ENCODE data around the gene RAD51B.

Gene RAD51B

GRCh38 chr14:68768316-68768715 is 948.7 kb downstream of the RAD51B start:
- TF ChIP-seq CTCF (conservative IDR thresholded peaks at IDR 0.05) = no peak
- no peak overlapping the region for H3K27ac ChIP-seq

- H3K27ac ChIP-seq = no peak overlapping the region
- TF ChIP-seq ZFX (IDR thresholded peaks at IDR 0.05) = no peak
Observed at GRCh38 chr14:68770051-68770450, 950.5 kb downstream of the RAD51B start.

DNA sequence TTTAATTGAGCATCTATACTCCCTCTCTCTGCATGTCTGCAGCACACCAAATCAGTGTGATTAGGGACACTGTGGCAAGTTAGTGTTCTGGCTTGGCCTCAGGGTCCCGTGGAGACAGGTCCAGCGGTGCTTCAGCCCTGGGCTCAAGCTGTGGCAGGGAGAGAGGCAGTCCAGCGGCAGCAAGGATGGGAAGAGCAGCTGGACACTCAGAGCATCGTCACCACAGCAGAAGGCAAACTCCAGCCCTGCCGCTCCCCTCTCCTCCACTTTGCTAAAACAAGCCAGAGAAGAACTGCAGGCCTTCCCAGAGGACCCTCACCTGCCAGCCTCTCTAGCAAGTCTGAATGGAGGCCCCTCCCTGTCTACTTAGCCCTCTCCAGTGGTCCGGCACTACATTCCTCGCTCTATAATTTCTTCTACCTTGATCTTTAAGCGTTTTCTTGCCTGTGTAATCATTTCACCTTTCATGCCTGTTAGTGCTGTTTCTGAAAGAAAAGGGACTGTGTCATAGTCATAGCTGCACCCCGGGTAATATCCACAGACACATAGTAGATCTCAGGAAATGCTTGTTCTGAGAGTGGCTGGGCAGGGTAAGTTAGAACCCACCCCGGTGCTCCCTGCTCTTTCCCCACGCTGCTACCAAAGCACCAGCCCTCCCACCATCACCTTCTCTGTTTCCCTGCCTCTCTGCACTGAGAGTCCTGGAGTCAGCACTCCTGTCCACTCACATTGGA is 951.1 kb downstream of the RAD51B start:
- H3K27ac ChIP-seq = no peak overlapping the region
- TF ChIP-seq CTCF (conservative IDR thresholded peaks at IDR 0.05) (no peak), ZFX (IDR thresholded peaks at IDR 0.05) (no peak)

- no peak overlapping the region for H3K27ac ChIP-seq
- TF ChIP-seq CTCF (conservative IDR thresholded peaks at IDR 0.05) = no peak
- TF ChIP-seq ZFX (IDR thresholded peaks at IDR 0.05) = no peak
Observed at GRCh38 chr14:68771631-68772030, 952.1 kb downstream of the RAD51B start.

DNA sequence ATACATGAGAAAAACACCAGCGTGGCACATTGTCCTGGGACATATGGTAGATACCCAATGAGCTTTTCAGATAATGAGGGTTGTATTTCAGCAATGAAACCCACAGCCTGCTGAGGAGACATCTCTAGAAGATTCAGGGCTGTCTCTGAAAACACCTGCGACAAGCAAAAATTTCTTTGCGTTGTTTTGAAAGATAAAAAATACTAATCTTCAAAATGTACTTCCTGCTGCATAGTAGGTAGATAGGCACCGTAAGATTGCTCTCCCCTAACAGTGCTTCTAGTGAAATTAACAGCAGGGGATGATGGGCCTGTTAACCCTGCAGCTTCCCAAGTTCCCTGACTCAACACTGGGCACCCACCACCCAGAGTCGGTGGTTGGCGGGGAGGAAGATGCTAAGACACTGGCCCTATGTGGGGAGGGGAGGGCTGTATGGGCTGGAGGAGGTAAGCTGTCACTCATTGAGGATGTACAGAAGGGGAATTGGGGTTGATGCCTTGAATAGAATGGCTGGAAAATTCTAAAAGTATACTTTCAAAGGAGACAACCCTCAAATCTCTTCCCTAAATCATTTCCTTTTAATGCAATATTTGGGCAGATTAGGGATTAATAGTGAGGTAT is 953.3 kb downstream of the RAD51B start:
- TF ChIP-seq CTCF (conservative IDR thresholded peaks at IDR 0.05) = no peak
- TF ChIP-seq ZFX (IDR thresholded peaks at IDR 0.05) = no peak
- H3K27ac ChIP-seq = no peak overlapping the region

DNA sequence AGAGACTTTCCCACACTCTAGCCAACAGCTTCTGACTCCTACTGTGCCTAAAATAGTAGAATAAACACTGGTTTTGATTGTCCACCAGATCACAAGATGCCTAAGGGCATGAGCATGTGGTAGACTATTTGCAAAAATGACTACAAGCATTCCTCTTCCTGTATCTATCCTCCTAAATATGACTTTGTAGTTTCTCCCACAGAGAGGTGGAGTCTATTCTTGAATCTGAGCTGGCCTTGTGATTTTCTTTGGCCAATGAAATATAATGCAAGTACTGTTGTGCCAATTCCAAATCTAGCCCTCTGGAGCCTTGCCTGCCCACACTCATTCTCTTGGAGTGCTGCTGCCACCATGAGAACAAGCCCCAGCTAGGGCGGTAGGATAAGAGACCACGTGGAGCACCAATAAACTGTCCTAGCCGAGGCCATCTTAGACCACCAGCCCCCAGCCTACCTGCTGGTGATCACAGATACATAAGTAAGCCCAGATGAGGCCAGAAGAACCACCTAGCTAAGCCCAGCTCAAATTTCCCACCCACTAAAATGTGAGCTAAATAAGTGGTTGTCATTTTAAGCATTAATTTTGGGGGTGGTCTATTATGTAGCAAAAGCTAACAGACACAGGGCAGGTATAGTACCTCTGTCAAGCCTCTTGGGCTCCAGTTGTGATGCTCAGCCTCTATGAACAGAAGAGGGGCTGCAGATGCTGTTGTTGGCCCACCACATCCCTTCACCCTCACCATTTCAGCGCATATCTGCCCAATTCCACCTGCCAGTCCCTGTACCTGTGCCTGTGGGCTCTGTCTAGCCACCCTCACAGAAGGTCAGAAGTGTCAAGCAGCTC is 955.4 kb downstream of the RAD51B start:
- H3K27ac ChIP-seq = no peak overlapping the region; the same call in 1 of the 2 replicates
- TF ChIP-seq ZFX (IDR thresholded peaks at IDR 0.05) (no peak), CTCF (conservative IDR thresholded peaks at IDR 0.05) (no peak)

- TF ChIP-seq CTCF (conservative IDR thresholded peaks at IDR 0.05) = no peak
- no peak for TF ChIP-seq ZFX (IDR thresholded peaks at IDR 0.05)
- no peak overlapping the region; the same call in 1 of the 2 replicates for H3K27ac ChIP-seq
Observed at GRCh38 chr14:68775614-68776126, 956.1 kb downstream of the RAD51B start.

All from C4-2B (cell line).